Natural killer cell treated with Interleukin-12 subunit alpha and Interleukin-12 subunit beta and Interleukin-15 and Interleukin-18, amount 100 ng/mL, for 72 hours (primary cell): ENCODE results near the gene ZNF471. TPM values are rescaled to one million over a fixed set of nuclear protein-coding genes. Genes with fewer than 3 reads are reported as not detected.

Source experiments
- ATAC-seq, 2 donors: fragments of 150-1000 bp; cut with Tn5 transposase in 1 of 2; sonication (Bioruptor Pico), chemical (Tn5 transposase) in 1 of 2; 2 replicates each; pipeline ENCODE4 v1.10.0; 2021
- DNase-seq: peaks from one replicate; pipeline ENCODE4 v3.0.0; 2022; ENCODE audit warnings: low spot score
- H3K27ac Mint-ChIP-seq, 2 donors: 1 replicate in 1 of 2; 2 replicates in 1 of 2; pipeline ENCODE4 v1.8.0; 2022; ENCODE audit warnings: mixed read lengths in 2 of 2, mild to moderate bottlenecking in 1 of 2, moderate library complexity in 1 of 2
- H3K27me3 Mint-ChIP-seq, 2 donors: 1 replicate in 1 of 2; 2 replicates in 1 of 2; pipeline ENCODE4 v1.8.0; 2022; ENCODE audit warnings: mixed read lengths in 2 of 2
- H3K36me3 Mint-ChIP-seq: one replicate; pipeline ENCODE4 v1.8.0; 2022; ENCODE audit warnings: mixed read lengths
- H3K4me1 Mint-ChIP-seq, 2 donors: 1 replicate in 1 of 2; 2 replicates in 1 of 2; pipeline ENCODE4 v1.8.0; 2022; ENCODE audit warnings: low read depth in 2 of 2, mixed read lengths in 2 of 2, mild to moderate bottlenecking in 1 of 2
- H3K4me3 Mint-ChIP-seq: one replicate; pipeline ENCODE4 v1.8.0; 2022; ENCODE audit warnings: mixed read lengths
- H3K9me3 Mint-ChIP-seq: 2 replicates; pipeline ENCODE4 v1.8.0; 2022; ENCODE audit warnings: mixed read lengths
- total RNA-seq, 2 donors: library from RNA; stranded (reverse); gene quantifications; one replicate each; pipeline ENCODE4 v1.2.3, GENCODE V29; 2022

The ZNF471 gene
- total RNA-seq, result 1 to 10 TPM in 1 of 2 donors, under 1 TPM in 1; 0.20 to 1.1 TPM

DNA sequence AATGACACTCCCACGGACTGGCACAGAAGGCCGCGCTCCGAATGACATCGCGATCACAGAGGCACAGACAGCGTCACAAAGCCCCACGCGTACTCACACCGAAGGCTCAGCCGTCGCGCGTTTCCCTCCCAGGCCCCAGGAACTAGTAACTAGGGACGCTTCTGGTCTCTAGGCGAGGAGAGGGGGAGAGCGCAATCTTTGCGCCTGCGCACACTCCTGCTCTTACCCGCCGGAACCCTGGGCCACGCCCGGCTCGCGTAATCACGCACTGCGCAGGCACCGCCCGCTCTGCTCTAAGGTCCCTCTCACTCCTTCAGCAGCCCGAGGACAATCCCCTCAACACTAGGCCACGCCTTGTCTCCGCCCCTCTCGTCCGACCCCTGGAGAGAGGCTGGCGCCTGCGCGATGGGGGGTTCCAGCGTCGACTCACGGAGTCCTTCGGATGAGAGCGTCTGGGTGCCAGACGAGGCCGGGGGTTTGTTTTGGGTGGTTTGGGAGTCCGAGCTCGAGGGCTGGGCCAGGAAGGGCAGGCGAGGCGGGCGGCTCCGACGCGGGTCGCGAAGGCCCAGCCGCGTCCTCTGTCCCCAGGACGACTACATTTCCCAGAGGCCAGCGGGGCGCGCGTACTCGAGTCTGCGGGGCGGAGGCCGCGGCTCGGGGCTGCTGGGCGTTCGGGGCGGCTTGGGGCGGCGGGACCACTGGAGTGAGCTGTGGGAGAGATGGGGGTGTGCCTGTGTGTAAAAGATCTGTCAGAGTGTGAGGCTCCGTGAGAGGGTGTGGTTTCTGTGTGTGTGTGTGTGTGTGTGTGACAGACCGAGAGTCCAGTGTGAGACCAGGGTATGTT is at the start of gene ZNF471:
TSS of gene ZNF471 (plus strand) at position 410 of the 844 bp plus-strand sequence. CDS start 3,717 bp downstream, outside the sequence.
- Mint-ChIP-seq H3K27ac (no peak within 1 kb of the TSS), H3K4me1 (peaks cover 0 to 8% of the 10 kb centered on the region in 2 donors), H3K4me3 (no peak within 1 kb of the TSS), H3K27me3 (no peaks in the 10 kb centered on the region), H3K9me3 (peaks cover 1% of the 10 kb centered on the region), H3K36me3 (peaks cover 15% of the 10 kb centered on the region)
- peak; percentile 96 to 99 for ATAC-seq
- DNase-seq, result peak; percentile 84

DNA sequence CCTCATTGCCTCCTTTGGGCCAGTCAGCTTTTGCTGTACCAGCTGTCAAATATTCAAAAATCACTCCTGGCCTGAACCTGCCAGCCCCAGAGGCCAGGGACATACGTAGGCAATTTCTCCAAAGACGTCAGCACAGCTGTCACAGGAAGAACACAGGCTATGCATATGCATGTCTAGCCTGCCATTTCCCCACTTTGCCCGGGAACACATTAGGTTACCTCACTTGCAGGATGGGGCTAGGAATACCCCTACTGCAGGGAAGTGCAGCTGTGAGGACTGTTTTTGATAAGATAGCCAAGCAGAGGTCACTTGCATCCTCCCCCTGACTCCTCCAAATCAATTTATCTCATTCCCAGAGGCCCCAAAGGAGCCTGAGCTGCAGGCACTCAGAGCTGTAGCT is 33.3 kb upstream of the ZNF471 start:
- no peak overlapping the region for H3K4me3 Mint-ChIP-seq
- peaks cover 14 to 20% of the 10 kb centered on the region in 2 donors for H3K4me1 Mint-ChIP-seq
- peaks cover 37% of the 10 kb centered on the region for H3K36me3 Mint-ChIP-seq
- peaks cover 0 to 12% of the 10 kb centered on the region in 2 donors for H3K27me3 Mint-ChIP-seq
- peaks cover 30% of the 10 kb centered on the region for H3K9me3 Mint-ChIP-seq
- DNase-seq, result no peak
- no peak overlapping the region for H3K27ac Mint-ChIP-seq
- no peak for ATAC-seq

DNA sequence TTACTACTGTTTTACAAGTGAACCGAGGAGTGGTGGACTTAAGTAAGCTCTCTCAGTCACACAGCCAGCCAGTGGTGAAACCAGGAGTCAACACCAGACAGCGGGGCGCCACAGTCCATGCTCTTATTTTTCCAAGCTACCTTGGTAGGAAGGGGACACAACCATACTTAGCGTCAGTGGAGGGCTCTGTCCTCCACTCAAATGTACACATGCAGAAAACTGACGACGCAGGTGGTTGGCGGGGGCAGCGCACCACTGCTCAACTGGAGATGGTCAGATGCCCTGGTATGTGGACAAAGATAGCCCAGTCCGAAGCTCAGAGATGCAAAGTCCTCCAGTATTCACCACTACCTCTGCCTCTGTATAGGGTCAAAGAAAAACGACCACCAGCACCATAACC is 31.6 kb upstream of the ZNF471 start:
- H3K27me3 Mint-ChIP-seq, result peaks cover 0 to 12% of the 10 kb centered on the region in 2 donors
- peaks cover 44% of the 10 kb centered on the region for H3K36me3 Mint-ChIP-seq
- DNase-seq, result no peak
- peaks cover 14 to 20% of the 10 kb centered on the region in 2 donors for H3K4me1 Mint-ChIP-seq
- no peak for ATAC-seq
- H3K9me3 Mint-ChIP-seq, result peaks cover 32% of the 10 kb centered on the region
- H3K27ac Mint-ChIP-seq, result no peak overlapping the region
- no peak overlapping the region for H3K4me3 Mint-ChIP-seq

DNA sequence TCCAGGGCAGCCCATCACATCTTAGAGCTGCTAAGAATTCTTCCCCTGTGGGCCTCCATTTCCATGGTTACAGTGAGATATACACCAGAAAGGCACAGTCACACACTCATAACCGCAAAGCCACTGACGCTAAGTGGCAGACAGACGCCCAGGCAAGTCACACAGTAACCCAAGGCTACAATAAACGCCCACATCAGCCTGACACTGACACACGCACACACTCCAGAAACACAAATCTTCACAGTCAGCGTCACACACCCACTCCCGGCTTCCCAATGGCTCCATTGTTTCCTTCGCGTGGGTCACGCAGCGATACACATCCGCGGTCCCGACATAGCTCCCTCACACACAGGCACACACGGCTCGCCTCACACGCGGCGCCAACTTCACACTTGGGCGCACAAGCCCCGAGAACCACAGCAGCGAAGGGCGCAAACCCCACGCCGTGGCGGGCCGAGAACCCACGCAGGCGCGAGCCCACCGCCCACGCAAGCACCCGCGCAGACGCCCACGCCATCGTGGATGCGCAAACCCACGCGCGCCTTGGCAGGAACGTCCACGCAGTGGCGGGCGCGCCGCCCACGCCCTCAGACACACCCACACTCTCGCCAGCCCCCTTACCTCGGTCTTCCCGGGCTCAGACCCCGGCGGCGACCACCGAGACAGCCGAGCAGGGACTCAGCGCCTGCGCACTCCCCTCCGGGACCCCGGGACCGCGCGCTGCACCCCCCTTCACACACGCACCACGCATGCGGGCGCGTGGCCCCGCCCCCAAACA is 30.8 kb upstream of the ZNF471 start, which contains the start of gene ZNF667:
TSS of gene ZNF667 (minus strand) at position 695 of the 778 bp plus-strand sequence. CDS start 14,975 bp downstream, outside the sequence.
- H3K4me1 Mint-ChIP-seq, result peaks cover 14 to 20% of the 10 kb centered on the region in 2 donors
- peaks cover 36% of the 10 kb centered on the region for H3K9me3 Mint-ChIP-seq
- ATAC-seq (no peak), DNase-seq (no peak)
- H3K27ac Mint-ChIP-seq, result peak within 1 kb of the TSS in 1 of 2 donors; percentile 13
- peaks cover 0 to 12% of the 10 kb centered on the region in 2 donors for H3K27me3 Mint-ChIP-seq
- H3K36me3 Mint-ChIP-seq, result peaks cover 44% of the 10 kb centered on the region
- peak within 1 kb of the TSS; percentile 85 for H3K4me3 Mint-ChIP-seq

DNA sequence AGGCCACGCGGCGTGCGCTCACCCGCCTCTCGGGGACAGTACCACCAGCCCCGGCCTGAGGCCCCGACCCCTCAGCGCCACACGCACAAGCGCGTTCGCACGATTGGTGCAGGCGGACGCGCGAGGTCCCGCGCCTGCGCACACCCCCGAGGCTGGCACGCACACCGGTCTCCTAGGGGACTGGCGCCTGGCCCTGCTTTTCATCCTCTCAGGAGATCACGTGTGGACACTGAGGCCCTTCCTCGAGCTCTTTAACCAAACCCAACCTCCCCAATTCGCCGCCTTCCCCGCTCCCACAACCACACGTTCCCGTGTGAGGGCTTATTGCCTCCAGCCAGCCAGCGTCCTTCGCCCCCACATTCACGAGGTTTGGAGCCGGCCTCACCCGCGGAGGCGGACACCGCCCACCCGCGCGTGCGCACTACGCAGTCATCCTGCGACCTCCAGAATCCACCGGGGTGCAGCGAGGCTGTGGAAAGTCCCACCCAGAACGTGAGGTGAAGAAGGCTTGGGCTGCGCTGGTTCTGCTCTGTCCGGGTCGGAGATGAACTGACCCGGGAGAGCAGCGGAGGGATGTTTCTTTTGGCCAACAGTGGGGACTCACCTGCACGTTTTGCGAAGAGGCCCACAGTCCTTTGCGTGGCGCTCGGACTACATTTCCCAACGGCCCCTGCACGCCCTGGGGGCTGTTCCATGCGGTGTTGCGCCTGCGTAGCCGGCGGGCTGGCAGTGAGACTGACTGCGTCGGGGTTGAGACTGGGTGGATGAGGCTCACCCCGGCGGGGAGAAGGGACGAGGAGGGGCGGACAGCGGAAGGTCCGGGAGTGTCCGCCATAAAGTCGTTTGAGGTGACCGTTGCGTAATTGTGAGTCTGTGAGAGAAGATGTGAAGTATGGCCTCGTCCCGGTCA is 30.0 kb upstream of the ZNF471 start:
- no peak overlapping the region for H3K27ac Mint-ChIP-seq

DNA sequence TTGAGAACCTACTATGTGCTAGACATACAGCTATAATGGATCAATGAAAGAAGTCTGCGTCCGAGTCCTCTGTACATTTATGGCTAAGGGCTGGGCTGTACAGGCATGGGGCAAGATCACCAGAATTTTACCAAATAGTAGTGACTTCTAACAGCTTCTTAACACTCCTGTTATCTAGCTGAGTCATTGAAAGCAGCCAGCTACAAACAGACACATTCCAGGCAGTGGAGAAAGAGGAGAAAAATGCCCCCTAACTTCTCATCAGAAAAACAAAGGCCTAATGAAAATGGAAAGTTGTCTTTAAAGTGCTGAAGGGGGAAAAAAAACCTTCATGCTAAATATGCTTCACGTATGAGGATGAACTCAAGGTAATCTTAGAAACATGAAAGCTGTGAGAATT is 16.3 kb upstream of the ZNF471 start:
- Mint-ChIP-seq H3K27ac (no peak overlapping the region), H3K27me3 (no peaks in the 10 kb centered on the region), H3K4me3 (no peak overlapping the region), H3K9me3 (peaks cover 44% of the 10 kb centered on the region), H3K36me3 (peaks cover 40% of the 10 kb centered on the region), H3K4me1 (no peaks in the 10 kb centered on the region)
- ATAC-seq, result no peak
- no peak for DNase-seq

More for the DNA sequence above, 30.0 kb upstream of the ZNF471 start:
- Mint-ChIP-seq H3K4me3 (peak overlapping the region; percentile 85), H3K4me1 (peaks cover 14 to 20% of the 10 kb centered on the region in 2 donors), H3K36me3 (peaks cover 38% of the 10 kb centered on the region), H3K9me3 (peaks cover 31% of the 10 kb centered on the region), H3K27me3 (peaks cover 0 to 12% of the 10 kb centered on the region in 2 donors)
- ATAC-seq (peak; percentile 69 to 85), DNase-seq (peak; percentile 68)

DNA sequence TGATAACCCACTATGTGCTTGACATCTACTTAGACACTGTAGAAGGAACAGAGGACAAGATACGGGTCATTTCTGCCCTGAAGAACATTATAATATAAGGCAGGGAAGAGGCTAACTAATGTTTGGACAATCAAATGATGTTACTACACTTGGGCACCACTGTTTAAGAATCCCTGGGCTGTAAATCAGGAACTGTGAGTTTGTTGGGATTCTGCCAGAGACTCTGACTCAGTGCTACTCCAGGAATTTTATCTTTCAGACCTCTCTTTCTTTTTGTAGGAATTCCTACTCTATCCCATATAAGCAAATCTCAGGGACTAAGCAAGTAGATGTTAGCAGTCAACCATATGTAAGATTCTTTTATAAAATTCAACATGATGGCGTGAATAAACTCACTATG is 3.1 kb upstream of the ZNF471 start:
- Mint-ChIP-seq H3K27ac (no peak overlapping the region), H3K4me1 (peaks cover 0 to 8% of the 10 kb centered on the region in 2 donors), H3K9me3 (peaks cover 15% of the 10 kb centered on the region), H3K36me3 (peaks cover 24% of the 10 kb centered on the region), H3K27me3 (no peaks in the 10 kb centered on the region), H3K4me3 (no peak overlapping the region)
- ATAC-seq (no peak), DNase-seq (no peak)

DNA sequence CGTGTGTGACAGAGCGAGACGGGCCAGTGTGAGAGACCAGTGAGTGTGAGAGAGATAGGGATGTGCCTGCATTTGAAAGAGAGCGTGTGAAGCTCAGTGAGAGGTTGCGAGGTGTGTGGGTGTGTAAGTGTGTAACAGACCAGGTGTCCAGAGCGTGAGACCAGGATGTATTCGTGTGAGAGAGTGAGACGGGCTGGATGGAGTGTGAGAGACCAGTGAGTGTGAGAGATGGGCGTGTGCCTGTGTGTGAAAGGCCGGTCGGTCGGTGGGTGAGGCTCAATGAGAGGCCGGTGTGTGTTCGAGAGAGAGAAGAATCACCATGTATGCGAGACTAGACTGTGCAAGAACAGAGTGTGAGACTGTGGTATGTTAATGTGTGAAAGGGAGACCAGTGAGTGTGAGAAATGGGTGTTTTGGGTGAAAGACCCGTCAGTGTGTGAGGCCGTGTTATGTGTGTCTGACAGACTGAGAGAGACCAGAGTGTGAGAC is 679 bp downstream of the ZNF471 start:
- H3K27me3 Mint-ChIP-seq, result no peaks in the 10 kb centered on the region
- peaks cover 0 to 8% of the 10 kb centered on the region in 2 donors for H3K4me1 Mint-ChIP-seq
- DNase-seq (no peak), ATAC-seq (no peak)
- peaks cover 15% of the 10 kb centered on the region for H3K36me3 Mint-ChIP-seq
- no peak overlapping the region for H3K4me3 Mint-ChIP-seq
- no peak overlapping the region for H3K27ac Mint-ChIP-seq
- H3K9me3 Mint-ChIP-seq, result no peaks in the 10 kb centered on the region

DNA sequence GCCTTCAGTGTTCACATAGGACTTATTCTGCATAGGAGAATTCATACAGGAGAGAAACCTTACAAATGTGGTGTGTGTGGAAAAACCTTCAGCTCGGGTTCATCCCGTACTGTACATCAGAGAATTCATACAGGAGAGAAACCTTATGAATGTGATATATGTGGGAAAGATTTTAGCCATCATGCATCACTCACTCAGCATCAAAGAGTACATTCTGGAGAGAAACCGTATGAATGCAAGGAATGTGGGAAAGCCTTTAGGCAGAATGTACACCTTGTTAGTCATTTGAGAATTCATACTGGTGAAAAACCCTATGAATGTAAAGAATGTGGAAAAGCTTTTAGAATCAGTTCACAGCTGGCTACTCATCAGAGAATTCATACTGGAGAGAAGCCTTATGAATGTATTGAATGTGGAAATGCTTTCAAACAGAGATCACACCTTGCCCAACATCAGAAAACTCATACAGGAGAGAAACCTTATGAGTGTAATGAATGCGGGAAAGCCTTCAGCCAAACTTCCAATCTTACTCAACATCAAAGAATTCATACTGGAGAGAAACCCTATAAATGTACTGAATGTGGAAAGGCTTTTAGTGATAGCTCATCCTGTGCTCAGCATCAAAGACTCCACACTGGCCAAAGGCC is 17.7 kb downstream of the ZNF471 start:
- H3K9me3 Mint-ChIP-seq, result peaks cover 43% of the 10 kb centered on the region
- no peaks in the 10 kb centered on the region for H3K27me3 Mint-ChIP-seq
- H3K4me1 Mint-ChIP-seq, result no peaks in the 10 kb centered on the region
- H3K36me3 Mint-ChIP-seq, result peaks cover 60% of the 10 kb centered on the region
- no peak for DNase-seq
- H3K27ac Mint-ChIP-seq, result no peak overlapping the region
- no peak overlapping the region for H3K4me3 Mint-ChIP-seq
- ATAC-seq, result no peak

DNA sequence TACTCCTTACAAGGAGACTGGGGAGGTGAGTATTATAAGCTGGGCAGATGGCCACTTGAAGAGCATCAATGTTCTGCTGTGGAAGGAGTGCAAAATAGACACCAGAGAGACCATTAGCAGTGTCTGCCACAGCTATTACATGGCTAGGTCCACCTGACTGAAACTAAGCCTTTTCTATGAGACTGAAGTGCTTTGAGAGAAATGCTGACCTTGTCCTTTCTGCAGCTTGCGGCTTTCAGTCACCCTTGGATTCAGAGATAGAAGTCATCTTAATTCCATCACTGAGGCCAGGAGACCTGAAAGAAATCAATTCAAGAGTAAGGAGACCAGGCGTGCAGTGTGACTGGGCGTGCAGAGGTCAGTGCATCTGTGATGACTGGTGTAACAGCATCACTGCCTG is 29.8 kb downstream of the ZNF471 start:
- no peak for ATAC-seq
- Mint-ChIP-seq H3K4me1 (peaks cover 5 to 21% of the 10 kb centered on the region in 2 donors), H3K4me3 (peak overlapping the region; percentile 80), H3K27ac (peak overlapping the region in 1 of 2 donors; percentile 79), H3K36me3 (peaks cover 48% of the 10 kb centered on the region), H3K9me3 (peaks cover 12% of the 10 kb centered on the region), H3K27me3 (peaks cover 0 to 3% of the 10 kb centered on the region in 2 donors)
- DNase-seq, result no peak

DNA sequence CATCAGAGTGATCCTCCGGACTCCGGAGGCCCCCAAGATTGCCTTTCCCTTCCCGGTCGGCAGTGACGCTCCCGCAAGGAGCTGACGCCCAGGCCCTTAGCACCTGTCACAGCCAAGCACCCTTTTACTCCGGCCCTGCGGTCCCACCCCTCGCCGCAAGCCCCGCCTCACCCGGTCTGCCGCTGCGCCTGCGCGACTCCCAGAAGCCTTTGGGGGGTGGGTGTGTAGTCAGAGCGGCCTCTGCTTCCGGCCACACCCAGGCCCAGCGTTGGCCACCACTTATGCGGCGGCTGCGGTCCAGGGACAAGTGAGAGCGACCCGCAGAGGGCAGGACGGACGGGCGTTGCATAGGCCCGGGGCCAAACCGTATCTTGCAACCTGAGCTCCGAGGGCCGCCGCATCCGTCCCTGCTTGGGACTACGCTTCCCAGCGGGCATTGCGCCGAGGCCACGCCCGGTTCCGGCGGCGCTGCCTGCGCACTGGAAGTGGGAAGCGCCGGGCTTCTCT is 30.7 kb downstream of the ZNF471 start:
- ATAC-seq (peak; percentile 92 to 95), DNase-seq (peak; percentile 90)
- H3K4me3 Mint-ChIP-seq, result peak overlapping the region; percentile 80
- H3K4me1 Mint-ChIP-seq, result peaks cover 5 to 21% of the 10 kb centered on the region in 2 donors
- peaks cover 0 to 3% of the 10 kb centered on the region in 2 donors for H3K27me3 Mint-ChIP-seq
- H3K36me3 Mint-ChIP-seq, result peaks cover 45% of the 10 kb centered on the region
- H3K27ac Mint-ChIP-seq, result peak overlapping the region; percentile 79 to 86
- H3K9me3 Mint-ChIP-seq, result peaks cover 12% of the 10 kb centered on the region

DNA sequence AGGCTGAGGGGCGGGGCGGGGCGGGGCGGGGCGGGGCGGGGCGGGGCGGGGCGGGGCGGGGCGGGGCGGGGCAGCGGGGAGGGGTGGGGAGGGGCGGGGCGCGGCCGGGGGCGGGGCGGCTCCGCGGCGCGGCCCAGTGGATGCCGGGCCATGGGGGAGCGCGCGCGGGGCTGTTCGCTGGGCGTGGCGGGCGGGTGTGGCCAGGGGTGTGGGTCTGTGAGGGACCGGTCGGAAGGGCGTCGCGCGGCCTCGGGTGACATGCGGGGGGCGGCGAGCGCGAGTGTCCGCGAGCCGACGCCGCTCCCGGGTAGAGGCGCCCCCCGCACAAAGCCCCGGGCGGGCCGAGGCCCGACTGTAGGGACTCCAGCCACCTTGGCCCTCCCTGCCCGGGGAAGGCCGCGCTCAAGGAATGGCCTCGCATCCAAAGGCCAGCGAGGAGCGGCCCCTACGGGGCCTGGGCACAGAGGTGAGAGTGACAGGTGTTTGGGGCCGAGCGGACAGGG is 31.2 kb downstream of the ZNF471 start, which contains the start of gene ZFP28:
TSS of gene ZFP28 (plus strand) at position 188 of the 503 bp plus-strand sequence. CDS start at position 259, 71 bp downstream.
- no peak for DNase-seq

More for the DNA sequence above, 31.2 kb downstream of the ZNF471 start, which contains the start of gene ZFP28:
- H3K4me3 Mint-ChIP-seq, result peak within 1 kb of the TSS; percentile 80
- H3K4me1 Mint-ChIP-seq, result peaks cover 5 to 21% of the 10 kb centered on the region in 2 donors
- H3K27ac Mint-ChIP-seq, result peak within 1 kb of the TSS; percentile 79 to 86
- H3K27me3 Mint-ChIP-seq, result peaks cover 0 to 3% of the 10 kb centered on the region in 2 donors
- H3K36me3 Mint-ChIP-seq, result peaks cover 45% of the 10 kb centered on the region
- H3K9me3 Mint-ChIP-seq, result peaks cover 12% of the 10 kb centered on the region
- ATAC-seq, result peak; percentile 84 to 88
